ENCODE measurements around the gene CORIN. TPM values are rescaled to one million over a fixed set of nuclear protein-coding genes. Genes with fewer than 3 reads are reported as not detected.

Gene CORIN
- total RNA-seq, 1 experiment from 2014 or later, result 3.5 TPM

GRCh38 chr4:47873877-47874541 lies 36.1 kb upstream of the CORIN start:
- BruUV-seq (replicated peaks), result no TSS peak

More at GRCh38 chr4:47873877-47874541, 36.1 kb upstream of the CORIN start:
- Histone ChIP-seq H3K9ac (ENCODE audit: low read length) (no peak overlapping the region), H3K36me3 (ENCODE audit: control insufficient read depth in 1 of 2, insufficient read depth in 2 of 2, low read length in 2 of 2) (peaks cover 44 to 51% of the 10 kb centered on the region in 2 experiments), H2AFZ (ENCODE audit: low read depth, low read length, poor library complexity, severe bottlenecking) (no peak overlapping the region), H3K4me3 (replicated peaks in 1 of 2; ENCODE audit: low read depth in 1 of 2, low read length in 2 of 2) (no peak overlapping the region), H3K9me3 (ENCODE audit: control insufficient read depth in 1 of 2, insufficient read depth in 1 of 2, low read depth in 1 of 2, low read length in 2 of 2) (peaks cover 2 to 3% of the 10 kb centered on the region in 2 experiments; a peak in 2 of 4 replicates), H3K9me2 (ENCODE audit: insufficient read depth) (no peaks in the 10 kb centered on the region), H3K4me2 (ENCODE audit: low read length) (no peak overlapping the region), H3K79me2 (ENCODE audit: insufficient read depth, low read length) (peaks cover 18% of the 10 kb centered on the region), H3K27ac (ENCODE audit: low read depth, low read length) (no peak overlapping the region), H3K27me3 (ENCODE audit: insufficient read depth, low read length) (no peaks in the 10 kb centered on the region), H4K20me1 (ENCODE audit: insufficient read depth) (no peaks in the 10 kb centered on the region), H3K4me1 (ENCODE audit: control insufficient read depth in 1 of 2, insufficient read depth in 2 of 2, low read length in 2 of 2) (no peaks in the 10 kb centered on the region)
- RAD21 ChIA-PET (ENCODE audit: low non-redundant PET in 1 of 2, low total read pairs in 2 of 2, uncharacterized antibody in 2 of 2, unreplicated experiment in 2 of 2), result no interaction called here
- ATAC-seq, result no peak
- intact Hi-C loops (cut with micrococcal nuclease), result no loop called here
- TF ChIP-seq ATF3 (IDR thresholded peaks at IDR 0.05) (no peak), TCF7L2 (IDR thresholded peaks at IDR 0.05; ENCODE audit: borderline replicate concordance, extremely low read depth, insufficient read depth, insufficient read length) (no peak), JUND (IDR thresholded peaks at IDR 0.05) (no peak), MAX (IDR thresholded peaks at IDR 0.05) (no peak), REST (IDR thresholded peaks at IDR 0.05; ENCODE audit: low read depth) (no peak), ZNF274 (IDR thresholded peaks at IDR 0.05; ENCODE audit: low read depth, low read length) (no peak), SP1 (IDR thresholded peaks at IDR 0.05; ENCODE audit: low read depth) (no peak), ZBTB33 (IDR thresholded peaks at IDR 0.05; ENCODE audit: extremely low read depth, insufficient replicate concordance, low read length) (no peak), SIN3A (IDR thresholded peaks at IDR 0.05; ENCODE audit: low read depth) (no peak), EZH2 (IDR thresholded peaks at IDR 0.05) (no peak), EZH2phosphoT487 (IDR thresholded peaks at IDR 0.05; ENCODE audit: borderline replicate concordance) (no peak), POLR2A (IDR thresholded peaks at IDR 0.05; ENCODE audit: borderline replicate concordance, extremely low read depth, insufficient read depth, insufficient read length) (no peak), CTCF (IDR thresholded peaks at IDR 0.05 in 2 of 3, conservative IDR thresholded peaks at IDR 0.05 in 1 of 3; ENCODE audit: borderline replicate concordance in 1 of 3, insufficient read depth in 1 of 3, low read depth in 2 of 3, low read length in 2 of 3) (no peak)
- POLR2A ChIA-PET, result no interaction called here
- DNase-seq (ENCODE audit: low read depth, low spot score), result no peak
- CTCF ChIA-PET, result no interaction called here

Data from HCT116 (cell line).